ENCODE data around the gene PNPLA6. TPM values are rescaled to one million over a fixed set of nuclear protein-coding genes. Genes with fewer than 3 reads are reported as not detected.

The PNPLA6 gene
- total and polyA plus RNA-seq, 2 of the 13 experiments (the other 11 are each of a cell fraction or from before 2014, with no cell fraction given): 24.9 to 28.2 TPM

DNA sequence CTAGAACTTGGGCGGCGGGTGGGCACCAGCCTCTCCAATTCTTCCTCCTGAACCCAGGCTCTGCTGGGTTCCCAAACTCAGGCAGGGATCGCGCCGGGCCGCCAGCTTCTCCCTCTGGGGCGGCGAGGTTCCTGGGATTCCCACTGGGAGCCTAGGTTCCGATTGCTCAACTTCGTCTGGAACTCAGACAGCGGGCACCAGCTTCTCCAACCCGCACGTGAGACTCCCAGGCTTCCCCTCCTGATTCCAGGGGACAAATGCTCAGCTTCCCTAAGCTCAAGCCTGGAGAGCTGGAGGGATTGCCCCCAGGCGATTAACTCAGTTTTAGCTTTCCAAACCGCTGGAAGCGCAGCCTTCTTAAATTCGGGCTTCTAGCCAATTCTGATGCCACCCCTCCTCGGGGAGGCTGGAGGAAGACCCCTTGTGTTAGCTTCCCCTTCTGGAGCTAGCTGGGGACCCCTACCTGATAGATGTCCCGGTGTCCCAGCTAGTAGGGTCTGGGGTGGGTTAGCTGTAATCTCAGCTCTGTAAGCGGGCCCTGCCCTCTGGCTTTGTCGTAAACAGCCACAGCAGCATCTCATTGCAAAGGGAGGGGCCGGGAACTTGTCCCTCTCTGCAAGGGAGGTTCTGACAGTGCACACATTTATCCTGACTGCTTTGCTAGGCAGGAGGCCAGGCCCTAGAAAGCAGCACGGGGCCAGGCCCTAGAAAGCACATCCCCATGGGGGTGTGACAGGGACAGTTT, 12.4 kb upstream of the PNPLA6 start (continued):
- TF ChIP-seq ZNF33A (CRISPR knock-in tag; IDR thresholded peaks at IDR 0.05; ENCODE audit: borderline replicate concordance) (no peak), ZNF652 (CRISPR knock-in tag; IDR thresholded peaks at IDR 0.05; ENCODE audit: borderline replicate concordance, low read depth) (no peak), ELF3 (CRISPR knock-in tag; IDR thresholded peaks at IDR 0.05) (no peak), NFIC (IDR thresholded peaks at IDR 0.05; ENCODE audit: low read length) (peak; percentile 3; the same call in 1 of the 2 replicates), CEBPG (CRISPR knock-in tag; IDR thresholded peaks at IDR 0.05) (peak; percentile 47; the same call in 1 of the 2 replicates), AKAP8 (CRISPR knock-in tag; IDR thresholded peaks at IDR 0.05) (no peak), TCF12 (IDR thresholded peaks at IDR 0.05) (no peak), TCF12 (CRISPR knock-in tag; IDR thresholded peaks at IDR 0.05) (no peak), BCL6 (CRISPR knock-in tag; IDR thresholded peaks at IDR 0.05) (0 out of 2 replicates have a peak, but pooled peaks have one; percentile 16), XBP1 (CRISPR knock-in tag; IDR thresholded peaks at IDR 0.05) (no peak), SMC3 (IDR thresholded peaks at IDR 0.05; ENCODE audit: low read length) (no peak), KDM5A (IDR thresholded peaks at IDR 0.05; ENCODE audit: borderline replicate concordance, low read length) (peak; percentile 11), ZFP37 (CRISPR knock-in tag; IDR thresholded peaks at IDR 0.05; ENCODE audit: borderline replicate concordance) (no peak), CHD4 (IDR thresholded peaks at IDR 0.05; ENCODE audit: borderline replicate concordance, low read length) (no peak)
- TF ChIP-seq, protein P1, sequence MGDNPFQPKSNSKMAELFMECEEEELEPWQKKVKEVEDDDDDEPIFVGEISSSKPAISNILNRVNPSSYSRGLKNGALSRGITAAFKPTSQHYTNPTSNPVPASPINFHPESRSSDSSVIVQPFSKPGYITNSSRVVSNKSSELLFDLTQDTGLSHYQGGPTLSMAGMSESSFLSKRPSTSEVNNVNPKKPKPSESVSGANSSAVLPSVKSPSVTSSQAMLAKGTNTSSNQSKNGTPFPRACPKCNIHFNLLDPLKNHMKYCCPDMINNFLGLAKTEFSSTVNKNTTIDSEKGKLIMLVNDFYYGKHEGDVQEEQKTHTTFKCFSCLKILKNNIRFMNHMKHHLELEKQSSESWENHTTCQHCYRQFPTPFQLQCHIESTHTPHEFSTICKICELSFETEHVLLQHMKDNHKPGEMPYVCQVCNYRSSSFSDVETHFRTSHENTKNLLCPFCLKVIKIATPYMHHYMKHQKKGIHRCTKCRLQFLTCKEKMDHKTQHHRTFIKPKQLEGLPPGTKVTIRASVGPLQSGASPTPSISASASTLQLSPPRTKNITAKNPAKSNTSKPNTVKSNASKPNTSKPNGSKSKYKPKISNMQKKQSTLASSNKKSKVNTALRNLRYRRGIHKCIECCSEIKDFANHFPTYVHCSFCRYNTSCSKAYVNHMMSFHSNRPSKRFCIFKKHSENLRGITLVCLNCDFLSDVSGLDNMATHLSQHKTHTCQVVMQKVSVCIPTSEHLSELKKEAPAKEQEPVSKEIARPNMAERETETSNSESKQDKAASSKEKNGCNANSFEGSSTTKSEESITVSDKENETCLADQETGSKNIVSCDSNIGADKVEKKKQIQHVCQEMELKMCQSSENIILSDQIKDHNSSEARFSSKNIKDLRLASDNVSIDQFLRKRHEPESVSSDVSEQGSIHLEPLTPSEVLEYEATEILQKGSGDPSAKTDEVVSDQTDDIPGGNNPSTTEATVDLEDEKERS (CRISPR knock-in tag; IDR thresholded peaks at IDR 0.05): no peak
- TF ChIP-seq, protein P2, sequence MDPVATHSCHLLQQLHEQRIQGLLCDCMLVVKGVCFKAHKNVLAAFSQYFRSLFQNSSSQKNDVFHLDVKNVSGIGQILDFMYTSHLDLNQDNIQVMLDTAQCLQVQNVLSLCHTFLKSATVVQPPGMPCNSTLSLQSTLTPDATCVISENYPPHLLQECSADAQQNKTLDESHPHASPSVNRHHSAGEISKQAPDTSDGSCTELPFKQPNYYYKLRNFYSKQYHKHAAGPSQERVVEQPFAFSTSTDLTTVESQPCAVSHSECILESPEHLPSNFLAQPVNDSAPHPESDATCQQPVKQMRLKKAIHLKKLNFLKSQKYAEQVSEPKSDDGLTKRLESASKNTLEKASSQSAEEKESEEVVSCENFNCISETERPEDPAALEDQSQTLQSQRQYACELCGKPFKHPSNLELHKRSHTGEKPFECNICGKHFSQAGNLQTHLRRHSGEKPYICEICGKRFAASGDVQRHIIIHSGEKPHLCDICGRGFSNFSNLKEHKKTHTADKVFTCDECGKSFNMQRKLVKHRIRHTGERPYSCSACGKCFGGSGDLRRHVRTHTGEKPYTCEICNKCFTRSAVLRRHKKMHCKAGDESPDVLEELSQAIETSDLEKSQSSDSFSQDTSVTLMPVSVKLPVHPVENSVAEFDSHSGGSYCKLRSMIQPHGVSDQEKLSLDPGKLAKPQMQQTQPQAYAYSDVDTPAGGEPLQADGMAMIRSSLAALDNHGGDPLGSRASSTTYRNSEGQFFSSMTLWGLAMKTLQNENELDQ (CRISPR knock-in tag; IDR thresholded peaks at IDR 0.05; ENCODE audit: borderline replicate concordance): no peak
- TF ChIP-seq, protein P3, sequence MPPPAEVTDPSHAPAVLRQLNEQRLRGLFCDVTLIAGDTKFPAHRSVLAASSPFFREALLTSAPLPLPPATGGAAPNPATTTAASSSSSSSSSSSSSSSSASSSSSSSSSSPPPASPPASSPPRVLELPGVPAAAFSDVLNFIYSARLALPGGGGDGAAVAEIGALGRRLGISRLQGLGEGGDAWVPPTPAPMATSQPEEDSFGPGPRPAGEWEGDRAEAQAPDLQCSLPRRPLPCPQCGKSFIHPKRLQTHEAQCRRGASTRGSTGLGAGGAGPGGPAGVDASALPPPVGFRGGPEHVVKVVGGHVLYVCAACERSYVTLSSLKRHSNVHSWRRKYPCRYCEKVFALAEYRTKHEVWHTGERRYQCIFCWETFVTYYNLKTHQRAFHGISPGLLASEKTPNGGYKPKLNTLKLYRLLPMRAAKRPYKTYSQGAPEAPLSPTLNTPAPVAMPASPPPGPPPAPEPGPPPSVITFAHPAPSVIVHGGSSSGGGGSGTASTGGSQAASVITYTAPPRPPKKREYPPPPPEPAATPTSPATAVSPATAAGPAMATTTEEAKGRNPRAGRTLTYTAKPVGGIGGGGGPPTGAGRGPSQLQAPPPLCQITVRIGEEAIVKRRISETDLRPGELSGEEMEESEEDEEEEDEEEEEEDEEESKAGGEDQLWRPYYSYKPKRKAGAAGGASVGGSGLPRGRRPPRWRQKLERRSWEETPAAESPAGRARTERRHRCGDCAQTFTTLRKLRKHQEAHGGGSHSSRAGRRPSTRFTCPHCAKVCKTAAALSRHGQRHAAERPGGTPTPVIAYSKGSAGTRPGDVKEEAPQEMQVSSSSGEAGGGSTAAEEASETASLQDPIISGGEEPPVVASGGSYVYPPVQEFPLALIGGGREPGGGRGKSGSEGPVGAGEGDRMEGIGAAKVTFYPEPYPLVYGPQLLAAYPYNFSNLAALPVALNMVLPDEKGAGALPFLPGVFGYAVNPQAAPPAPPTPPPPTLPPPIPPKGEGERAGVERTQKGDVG (CRISPR knock-in tag; IDR thresholded peaks at IDR 0.05; ENCODE audit: borderline replicate concordance): no peak
- TF ChIP-seq, protein P4, sequence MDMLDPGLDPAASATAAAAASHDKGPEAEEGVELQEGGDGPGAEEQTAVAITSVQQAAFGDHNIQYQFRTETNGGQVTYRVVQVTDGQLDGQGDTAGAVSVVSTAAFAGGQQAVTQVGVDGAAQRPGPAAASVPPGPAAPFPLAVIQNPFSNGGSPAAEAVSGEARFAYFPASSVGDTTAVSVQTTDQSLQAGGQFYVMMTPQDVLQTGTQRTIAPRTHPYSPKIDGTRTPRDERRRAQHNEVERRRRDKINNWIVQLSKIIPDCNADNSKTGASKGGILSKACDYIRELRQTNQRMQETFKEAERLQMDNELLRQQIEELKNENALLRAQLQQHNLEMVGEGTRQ (IDR thresholded peaks at IDR 0.05; ENCODE audit: low read depth, low read length): no peak
- TF ChIP-seq, protein P4 (CRISPR knock-in tag; IDR thresholded peaks at IDR 0.05; ENCODE audit: borderline replicate concordance): peak; percentile 47; the same call in 1 of the 2 replicates

Measured in HepG2 (cell line).